HPDE6-E6E7 (cell line): ENCODE data around the gene GAREM1.

Source experiments
- DNase-seq: peaks from one replicate; pipeline ENCODE4 v3.0.0; 2011; ENCODE audit warnings: missing footprints; ENCODE audit errors: extremely low spot score

Gene GAREM1

DNA sequence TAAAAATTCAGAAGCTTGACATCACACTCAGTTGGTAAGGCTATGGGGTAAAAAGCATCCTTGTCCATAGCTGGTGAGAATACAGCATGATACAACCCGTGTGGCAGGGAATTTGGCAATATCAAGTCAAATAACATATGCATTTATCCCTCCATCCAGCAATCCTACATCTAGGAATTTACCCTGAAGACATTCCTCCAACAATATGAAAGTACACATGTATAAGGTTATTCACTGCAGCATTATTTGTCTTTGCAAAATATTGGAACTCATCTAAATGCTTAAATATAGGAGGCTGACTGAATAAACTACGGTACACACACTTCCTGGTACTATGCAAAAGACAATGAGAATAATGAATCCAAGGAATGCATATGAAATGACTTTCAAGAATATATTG is 179.9 kb downstream of the GAREM1 start:
- no peak for DNase-seq

DNA sequence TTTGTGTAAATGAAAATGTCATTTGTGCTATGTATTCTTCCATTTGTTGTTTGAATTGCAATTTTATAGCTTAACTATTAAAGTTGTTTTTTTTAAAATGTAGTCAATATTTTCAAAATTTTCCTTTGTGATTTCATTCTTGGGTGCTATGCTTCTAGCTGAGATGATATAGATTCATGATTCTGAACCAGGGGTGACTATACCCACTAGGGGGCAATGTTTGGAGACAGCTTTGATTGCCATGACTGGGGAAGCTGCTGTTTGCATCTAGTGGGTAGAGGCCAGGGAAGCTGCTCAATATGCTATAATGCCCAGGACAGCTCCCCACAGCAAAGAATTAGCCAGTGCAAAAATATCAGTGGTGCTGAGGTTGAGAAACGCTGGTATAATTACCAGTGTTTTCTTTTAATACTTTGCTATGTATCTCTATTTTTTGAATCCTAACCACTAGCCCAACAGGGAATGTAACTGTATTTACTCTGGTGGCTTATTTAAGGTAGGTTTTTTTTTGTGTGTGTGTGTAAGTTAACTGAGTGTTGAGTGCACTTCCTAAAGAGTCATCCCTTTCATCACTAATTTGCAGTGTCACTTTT is 181.1 kb downstream of the GAREM1 start:
- peak; percentile 49 for DNase-seq

DNA sequence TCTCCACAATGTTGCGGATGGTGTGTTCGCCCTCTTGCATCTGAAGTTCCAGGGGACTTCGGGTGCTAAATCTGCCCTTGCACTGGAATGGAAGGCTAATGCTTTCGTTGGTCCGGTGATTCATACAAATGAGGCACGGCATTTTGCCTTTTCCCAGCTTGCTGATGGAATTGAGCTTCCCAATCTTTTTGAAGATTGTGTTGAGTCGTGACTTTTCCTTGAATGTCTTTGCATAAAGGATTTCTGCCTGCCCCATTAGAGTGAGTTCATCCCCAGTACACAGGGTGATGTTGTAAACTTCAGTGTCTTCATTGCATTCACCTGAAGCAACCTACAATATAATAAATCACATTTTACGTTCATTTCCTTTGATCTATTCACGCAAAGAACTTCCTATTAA is 182.8 kb downstream of the GAREM1 start:
- no peak for DNase-seq

DNA sequence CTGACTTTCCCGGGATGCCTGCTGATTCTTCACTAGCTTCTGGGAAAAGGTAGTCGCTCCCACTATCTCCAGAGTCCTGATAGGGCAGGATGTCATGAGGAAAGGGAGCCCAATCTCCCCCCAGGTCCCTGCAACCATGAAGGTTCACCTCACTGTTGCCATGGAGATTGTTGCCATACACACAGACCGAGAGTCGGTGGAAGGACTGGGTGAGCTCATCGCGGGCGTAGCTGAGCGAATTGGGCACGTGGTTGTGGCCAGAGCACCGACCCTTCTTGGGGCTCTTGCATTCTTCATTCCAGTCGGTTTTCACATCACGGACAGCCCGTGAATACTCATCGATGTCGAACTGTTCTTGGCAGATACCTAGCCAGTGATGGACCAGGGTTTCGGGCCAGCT is 183.4 kb downstream of the GAREM1 start:
- no peak for DNase-seq

DNA sequence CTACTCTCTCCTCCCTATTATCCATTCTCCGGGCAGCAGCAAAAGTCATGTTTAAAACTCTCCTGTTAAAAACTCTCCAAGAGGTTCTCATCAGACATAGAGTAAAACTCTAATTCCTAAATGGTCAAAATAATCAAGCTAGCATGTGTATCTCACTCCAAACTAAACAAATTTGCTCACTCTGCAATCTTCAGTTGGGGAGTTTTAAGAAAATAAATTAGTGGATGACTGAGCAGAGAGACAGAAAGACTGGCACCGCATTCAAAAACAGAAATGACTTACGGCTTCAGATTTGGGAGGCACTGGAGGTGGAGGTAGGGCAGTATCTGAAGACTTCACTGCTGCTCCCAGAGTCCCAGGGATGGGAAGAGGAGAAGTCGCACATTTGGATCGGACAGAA is 183.9 kb downstream of the GAREM1 start:
- no peak for DNase-seq

DNA sequence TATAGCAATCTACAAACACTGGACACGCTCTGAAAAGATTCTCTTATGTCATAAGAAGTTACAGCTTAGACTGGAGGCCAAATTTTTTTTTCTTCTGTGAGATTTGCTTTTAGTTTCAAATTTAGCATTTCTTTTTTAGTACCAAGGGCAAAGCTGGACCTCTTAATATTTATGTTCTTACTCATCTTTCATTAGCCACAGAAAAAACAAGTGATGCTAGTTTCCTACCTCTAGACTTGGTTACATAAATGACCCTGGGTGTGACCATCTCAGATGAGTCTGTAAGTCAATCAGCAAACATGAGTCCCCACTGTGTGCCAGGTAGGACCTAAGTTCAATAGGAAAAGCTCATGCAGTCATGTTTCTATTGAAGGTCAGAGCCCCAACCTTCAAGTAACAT is 186.4 kb downstream of the GAREM1 start:
- DNase-seq: no peak

DNA sequence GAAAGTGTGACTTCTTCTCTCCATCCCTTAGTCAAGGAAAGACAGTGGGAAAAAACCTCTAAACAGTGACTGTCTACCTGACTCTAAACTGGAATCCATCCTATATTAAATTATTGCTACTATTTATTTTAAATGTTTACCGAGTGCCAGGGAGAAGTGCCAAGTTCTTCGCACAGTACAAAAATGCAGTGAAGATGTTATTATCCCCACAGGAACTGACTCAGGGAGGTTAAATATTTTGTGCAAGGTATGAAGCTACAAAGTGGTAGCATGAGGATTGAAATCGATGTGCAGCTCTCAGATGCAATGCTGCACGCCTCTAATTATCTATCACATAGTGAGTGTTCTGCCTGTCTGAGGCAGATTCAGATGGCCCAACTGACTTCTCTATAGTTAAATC is 189.8 kb downstream of the GAREM1 start:
- no peak for DNase-seq

DNA sequence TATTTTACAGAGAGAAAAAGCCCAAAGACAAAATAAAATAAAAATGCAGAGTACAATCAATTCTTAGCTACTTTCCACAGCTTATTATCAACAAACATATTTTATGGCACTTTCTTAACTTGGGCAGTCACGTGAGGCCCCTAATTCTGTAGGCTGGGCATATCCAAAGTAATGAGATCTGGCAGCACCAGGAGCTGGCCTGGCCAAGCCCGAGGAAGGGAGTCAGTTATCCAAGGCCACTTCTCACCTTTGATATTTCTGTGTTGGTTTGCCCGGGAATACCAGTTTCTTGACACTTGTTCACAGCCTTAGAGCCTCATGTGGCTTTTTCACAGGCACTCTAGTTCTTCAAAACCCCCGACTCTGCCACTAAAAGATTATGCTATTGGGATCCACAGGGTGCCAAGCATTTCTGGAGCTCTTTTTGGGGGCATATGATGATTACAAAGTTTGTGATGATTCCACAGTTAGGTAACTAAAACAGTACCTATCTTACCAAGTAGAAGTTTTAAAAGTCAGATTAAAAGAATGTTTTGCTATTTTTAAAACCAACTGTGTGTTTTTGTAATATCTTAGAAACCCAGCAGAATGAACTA is 190.4 kb downstream of the GAREM1 start:
- no peak for DNase-seq

DNA sequence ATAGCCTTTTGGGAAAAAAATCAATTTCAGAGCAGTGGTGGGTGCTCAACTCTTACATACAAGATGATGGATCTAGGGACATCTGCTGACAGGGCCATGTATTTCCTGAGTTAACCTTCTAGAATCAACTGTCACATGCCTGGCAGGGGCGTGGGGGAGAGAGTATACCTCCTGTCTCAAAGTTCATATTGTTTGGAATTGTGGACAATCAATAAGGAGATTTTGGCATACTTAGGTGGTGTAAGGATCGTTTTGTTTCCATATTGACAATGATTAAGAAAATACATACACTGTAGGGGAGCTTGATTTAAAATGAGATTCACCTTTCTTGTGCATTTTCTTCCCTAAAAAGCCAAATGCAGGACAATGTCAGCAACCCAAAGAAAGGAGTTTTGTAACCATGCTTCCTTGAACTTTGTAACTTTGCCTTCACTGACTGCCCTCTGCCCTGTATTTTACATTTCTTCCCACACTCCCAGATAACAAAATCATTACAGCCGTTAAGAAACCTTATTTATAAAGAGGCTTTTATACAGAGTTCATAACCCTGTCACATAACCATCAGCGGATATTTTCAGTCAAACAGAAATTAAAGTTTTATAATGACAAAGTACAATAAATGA is 192.4 kb downstream of the GAREM1 start:
- no peak for DNase-seq

DNA sequence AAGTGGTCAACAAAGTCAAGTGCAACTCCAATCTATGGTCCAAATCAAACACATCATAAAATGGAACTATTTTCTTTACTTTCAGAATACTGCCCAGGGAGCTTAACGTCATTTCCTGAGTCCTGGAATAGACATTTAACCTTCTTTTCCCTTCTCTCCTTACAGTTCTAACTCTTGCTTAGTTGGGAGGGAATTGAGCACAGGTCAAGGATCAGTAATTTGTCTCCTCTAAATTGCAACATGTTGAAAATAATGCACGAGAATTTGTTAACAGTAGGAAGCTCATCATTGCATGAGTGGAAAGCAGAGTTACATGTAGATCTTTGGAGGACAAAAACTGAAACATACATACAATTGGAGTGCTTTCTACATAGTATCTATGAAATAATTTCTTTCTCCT is 193.1 kb downstream of the GAREM1 start:
- DNase-seq: no peak

DNA sequence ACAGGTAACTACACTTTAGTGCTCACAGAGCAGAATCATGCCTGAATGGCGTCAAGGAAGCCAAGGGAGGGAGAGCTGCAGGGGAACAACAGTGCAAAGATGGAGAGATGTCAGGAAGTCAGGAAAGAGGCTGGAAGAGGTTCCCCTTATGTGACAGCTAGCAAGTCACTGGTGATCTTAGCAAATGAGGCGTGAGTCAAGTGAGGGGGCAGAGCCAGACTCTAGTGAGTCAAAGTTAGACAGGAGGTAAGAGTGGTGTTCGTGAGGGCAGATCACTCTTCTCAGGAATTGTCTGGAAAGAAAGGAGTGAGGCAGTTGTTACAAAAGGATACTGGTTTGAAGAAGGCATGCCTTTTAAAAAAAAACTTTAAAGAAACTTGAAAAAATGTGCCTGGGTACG is 193.8 kb downstream of the GAREM1 start:
- no peak for DNase-seq

DNA sequence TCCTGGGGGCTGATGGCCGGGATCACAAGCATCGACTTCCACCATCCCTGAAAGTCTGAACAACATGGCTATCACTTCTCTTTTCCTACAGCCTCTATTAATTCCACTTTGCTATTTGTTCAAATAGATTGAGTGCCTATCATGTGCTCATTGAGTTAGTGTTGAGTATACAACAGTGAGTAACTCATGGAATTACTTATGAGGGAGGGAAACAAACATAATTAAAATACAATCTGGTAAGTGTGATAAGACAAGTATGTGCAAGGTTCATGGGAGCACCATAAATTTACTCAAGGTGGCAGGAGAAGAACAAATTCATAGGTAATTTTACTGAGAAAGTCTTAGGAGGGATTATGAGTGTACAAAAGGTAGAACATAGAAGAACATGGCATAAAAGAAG is 194.4 kb downstream of the GAREM1 start:
- DNase-seq: no peak

DNA sequence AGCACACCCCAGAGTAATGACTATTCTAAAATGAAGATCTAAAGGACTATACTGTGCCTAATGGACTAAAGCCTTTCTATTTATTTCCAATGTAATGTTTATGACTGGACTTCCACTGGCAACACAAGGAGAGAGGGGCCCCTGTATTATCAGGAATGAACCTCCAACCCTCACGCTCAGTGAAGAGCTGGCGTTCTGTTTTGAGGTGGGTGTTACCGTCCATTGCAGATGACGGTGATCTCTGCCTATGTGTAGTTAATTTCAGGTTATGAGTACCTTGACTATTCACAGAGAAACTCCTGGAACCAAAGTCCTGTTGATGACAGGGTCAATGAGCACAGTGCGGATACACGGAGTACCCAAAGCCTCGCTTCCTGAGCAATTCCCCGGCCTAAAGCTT is 195.5 kb downstream of the GAREM1 start:
- DNase-seq: no peak

DNA sequence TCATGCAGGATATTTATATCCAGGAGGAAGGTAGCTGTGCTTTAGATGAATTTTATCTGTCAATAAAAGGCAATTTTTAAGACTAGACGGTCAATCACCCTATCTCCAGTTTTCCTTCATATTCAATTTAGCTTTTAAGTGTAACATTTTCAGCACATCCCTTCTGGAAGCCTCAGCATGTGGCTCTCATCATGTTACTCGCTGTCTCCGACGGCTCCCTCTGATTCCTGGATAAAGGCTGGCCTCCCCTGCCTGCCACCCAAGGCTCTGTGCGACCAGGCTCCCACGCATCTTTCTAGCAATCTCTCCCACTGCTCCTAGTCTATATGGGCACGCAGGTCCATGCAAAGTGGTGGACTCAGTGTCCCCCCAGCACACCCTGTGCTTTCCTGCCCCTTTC is 196.4 kb downstream of the GAREM1 start:
- no peak for DNase-seq

DNA sequence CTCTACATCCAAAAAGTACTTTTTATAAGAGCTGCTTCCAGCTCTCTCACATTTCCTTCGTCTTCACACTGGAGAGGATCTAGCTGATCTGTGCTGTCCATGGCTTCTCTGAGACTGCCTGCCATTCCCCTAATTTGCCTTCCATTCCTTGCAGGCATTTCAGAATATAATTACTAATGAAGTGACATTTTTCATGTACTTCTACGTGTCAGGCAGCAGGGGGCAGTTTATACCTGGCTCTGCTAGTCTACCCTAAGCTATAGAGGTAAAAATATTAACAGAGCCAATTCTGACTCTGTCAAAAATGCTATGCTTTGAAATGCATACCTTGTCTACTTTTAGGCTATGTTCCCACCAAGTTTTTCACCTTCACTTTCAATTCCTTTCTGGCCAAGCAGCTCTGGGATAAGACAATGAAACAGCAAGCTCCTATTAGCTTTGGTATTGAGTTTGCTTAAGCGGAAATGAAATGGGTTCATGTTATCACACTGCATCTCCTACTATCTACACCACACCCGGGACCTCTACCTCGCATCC is 198.9 kb downstream of the GAREM1 start:
- peak; percentile 38 for DNase-seq

DNA sequence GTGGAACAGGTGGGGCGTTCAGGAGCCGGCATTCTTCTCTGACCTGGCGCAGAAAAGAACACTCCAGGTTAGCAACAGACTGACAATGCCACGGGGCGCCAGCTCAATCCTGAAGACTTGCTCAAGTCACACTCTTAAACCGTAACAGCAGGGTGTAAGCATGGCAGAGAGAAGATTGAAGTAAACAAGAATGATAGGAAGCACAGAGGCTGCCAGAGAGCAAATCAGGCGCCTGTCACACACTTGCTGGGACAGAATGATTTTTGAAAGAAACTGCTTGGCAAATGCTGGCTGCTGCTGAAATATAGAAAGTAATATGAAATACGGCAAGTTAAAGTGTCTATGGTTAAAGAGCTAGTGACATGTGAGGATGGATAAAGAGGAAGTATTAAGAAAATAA is 200.3 kb downstream of the GAREM1 start:
- no peak for DNase-seq

DNA sequence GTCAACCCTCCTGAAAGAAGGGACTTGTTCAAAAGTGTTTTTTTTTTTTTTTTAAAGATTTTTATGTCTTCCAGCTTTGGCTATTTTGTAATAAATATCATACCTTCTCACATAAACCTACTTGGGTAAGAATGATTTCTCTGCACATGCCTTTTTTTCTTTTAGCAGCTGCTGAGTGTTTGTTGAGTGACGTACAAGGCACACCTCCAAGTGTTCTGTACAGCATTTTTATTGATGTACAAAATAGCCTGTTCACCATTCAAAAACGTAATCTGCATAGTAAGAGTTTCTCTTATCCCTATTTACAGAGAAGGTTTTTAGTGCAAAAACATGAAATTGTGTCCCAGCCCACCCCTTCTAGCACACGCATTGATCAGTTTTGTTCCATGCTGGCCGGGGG is 203.2 kb downstream of the GAREM1 start:
- DNase-seq: no peak

DNA sequence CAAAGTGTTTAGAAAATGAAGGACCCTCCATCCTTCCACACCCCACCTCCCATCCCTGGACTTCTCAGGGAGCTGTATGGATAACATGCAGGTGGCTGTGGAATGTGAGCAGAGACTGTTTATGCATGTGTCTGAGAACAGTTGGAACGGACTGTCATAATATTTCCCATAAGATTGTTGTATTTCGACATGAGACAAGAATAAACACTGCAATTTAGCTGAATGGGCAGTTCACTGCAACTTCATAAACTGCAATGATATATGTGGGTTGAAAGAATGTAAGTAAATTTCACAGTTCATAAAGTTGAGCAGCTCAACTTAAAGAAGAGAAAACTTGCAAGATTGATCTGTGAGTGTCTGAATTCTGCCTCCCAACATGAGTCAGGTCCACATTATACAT is 206.3 kb downstream of the GAREM1 start:
- no peak for DNase-seq

DNA sequence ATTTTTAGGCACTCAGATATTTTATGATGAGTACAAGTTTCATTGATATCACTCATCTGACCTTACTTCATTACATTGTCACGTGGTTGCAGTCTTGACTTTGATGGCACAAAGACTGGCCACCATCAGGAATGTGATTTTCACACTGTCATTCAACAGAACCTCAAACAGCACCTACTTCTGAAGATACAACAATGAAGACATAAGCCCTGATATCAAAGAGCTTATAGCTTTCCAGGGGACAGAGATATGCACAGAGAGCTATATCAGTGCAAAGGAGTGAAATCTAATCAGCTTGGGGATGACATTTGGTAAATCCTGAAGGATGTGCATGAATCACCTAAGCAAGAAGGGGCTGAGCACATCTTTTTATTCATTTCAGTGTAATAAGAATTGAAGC is 208.6 kb downstream of the GAREM1 start:
- DNase-seq: no peak

DNA sequence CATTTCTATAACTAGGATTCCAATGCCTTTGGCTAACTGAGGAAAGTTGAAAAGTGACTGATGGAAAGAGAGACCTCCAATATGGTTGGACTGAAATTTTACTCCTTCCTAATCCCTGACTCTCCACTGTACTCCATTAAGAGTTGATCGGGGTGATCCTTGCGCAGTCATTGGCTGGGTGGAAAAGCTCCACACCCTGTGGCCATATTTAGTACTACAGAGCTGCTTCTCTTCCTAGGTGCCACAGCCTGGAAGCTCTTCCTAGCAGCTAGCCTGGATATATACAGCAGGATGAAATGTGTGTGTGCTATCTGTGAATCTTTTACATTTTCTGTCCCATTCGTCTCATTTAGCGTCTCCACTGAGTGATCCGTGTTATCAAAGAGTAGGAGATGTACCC is 209.7 kb downstream of the GAREM1 start:
- no peak for DNase-seq

DNA sequence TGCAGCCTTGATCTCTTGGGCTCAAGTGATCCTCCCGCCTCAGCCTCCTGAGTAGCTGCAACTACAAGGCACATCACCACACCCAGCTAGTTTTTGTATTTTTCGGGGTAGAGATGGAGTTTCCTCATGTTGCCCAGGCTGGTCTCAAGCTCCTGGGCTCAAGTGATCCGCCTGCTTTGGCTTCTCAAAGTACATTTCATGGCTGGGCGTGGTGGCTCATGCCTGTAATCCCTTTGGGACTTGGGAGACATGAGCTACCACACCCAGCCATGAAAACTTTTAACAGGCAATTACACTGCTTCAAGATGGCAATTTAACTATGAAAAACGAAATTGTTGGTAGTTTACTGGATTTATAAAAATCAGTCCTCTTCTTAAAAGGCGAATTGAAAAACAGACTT is 211.1 kb downstream of the GAREM1 start:
- DNase-seq: no peak

DNA sequence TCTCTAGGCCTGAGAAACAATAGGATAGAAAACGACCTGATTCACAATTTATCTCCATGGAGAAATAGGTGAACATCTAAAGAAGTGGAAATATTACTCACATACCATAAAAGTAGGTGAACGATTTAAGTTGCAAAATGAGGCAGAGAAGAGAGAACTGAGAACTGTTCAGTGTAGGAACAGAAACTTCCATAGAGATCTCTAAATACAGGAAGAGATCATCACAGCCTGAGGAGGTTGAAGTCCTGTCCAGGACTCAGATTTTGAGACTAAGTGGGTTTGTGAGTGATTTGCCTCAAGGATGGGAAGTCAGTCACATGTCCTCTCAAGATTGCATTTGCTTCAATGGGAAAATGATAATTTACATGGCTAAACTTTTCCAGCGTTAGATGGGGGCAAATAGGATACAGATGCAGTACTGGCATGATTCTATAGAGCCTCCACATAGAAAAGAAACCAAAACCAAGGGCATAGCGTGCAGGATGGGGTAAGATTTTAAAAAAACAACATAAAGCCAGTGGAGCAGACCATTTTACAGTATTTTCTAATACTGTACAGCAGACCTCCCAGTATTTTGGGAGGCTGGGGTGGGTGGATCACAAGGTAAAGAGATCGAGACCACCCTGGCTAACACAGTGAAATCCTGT is 212.0 kb downstream of the GAREM1 start:
- DNase-seq: no peak

DNA sequence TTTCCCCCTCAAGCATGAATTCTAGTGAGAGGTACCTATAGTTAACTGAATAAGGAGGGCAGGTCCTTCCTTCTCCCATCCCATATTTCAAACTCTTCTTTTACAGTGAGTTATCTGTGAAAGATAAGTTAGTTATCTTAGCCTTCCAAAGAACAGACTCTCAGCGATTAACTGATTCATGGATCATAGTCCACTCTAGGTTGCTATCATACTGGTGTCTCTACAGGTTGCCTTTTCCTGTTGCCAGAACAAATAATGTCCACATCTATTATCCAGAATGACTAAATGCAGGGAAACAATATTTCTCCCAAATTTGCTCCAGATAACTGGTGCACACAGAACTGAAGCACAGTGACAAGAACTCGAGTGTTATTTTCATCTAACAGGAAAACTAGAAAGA is 212.5 kb downstream of the GAREM1 start:
- no peak for DNase-seq
